ENCODE results near the gene MED27.

- no peak for TF ChIP-seq CTCF (IDR thresholded peaks at IDR 0.05)
- no peak for TF ChIP-seq POLR2A (IDR thresholded peaks at IDR 0.05; ENCODE audit: low read depth)
- no peak for TF ChIP-seq POLR2AphosphoS5 (IDR thresholded peaks at IDR 0.05)
- no peak for TF ChIP-seq EP300 (IDR thresholded peaks at IDR 0.05)
These were observed 204.6 kb downstream of the MED27 start for GRCh38 chr9:131874916-131875670.
